Ovary (tissue), 3 donors: ENCODE results near the gene NSD1.

Experiments used
- CTCF ChIP-seq, 3 donors: fragments of 450-650 bp in 2 of 3; fragments of 200-600 bp in 1 of 3; IDR thresholded peaks; one replicate each; pipeline versions ENCODE4 v1.5.1 to v1.8.0; 2016 to 2022; ENCODE audit warnings: antibody characterized with exemption in 3 of 3, mild to moderate bottlenecking in 1 of 3
- EP300 ChIP-seq: sonication (generic); formaldehyde crosslinking; IDR thresholded peaks from one replicate; pipeline ENCODE4 v1.6.1; 2017; ENCODE audit warnings: antibody characterized with exemption
- POLR2A ChIP-seq: fragments of 450-650 bp; IDR thresholded peaks from one replicate; pipeline ENCODE4 v1.6.1; 2017; ENCODE audit warnings: antibody characterized with exemption, mild to moderate bottlenecking, moderate library complexity
- donor health status: DM: no; HTN: no; CAD: no.

- TF ChIP-seq CTCF (IDR thresholded peaks at IDR 0.05) (no peak), POLR2A (no peak), EP300 (no peak)
These were observed 55.8 kb downstream of the NSD1 start for GRCh38 chr5:177189416-177189815.
